RCC 7860 (cell line): ENCODE results near the gene METTL9.
"Not testable (repeated sequence)": the region's sequence is repeated elsewhere in the genome, so short reads cannot be mapped to it uniquely, and the experiment has no call there.

Experiments used
- DNase-seq: peaks from one replicate; pipeline ENCODE4 v3.0.0-alpha.2; 2015; ENCODE audit warnings: low spot score
- FAIRE-seq: peaks from 2 replicates; lab custom pipeline; 2012; peaks lifted over from hg19 to GRCh38; lab: Jason Lieb, UNC

METTL9 gene

GRCh38 chr16:21599122-21600030 is at the start of gene METTL9:
TSS of gene METTL9 (plus strand) at chr16:21599577. CDS start at chr16:21599734, 157 bp downstream.
- DNase-seq (peak; percentile 80), FAIRE-seq (peak; percentile 48)

GRCh38 chr16:21549975-21550374 is 49.4 kb upstream of the METTL9 start:
- FAIRE-seq, DNase-seq: not testable (repeated sequence)

GRCh38 chr16:21550435-21550834 is 48.9 kb upstream of the METTL9 start:
- not testable (repeated sequence) for FAIRE-seq

GRCh38 chr16:21551076-21551475 is 48.3 kb upstream of the METTL9 start:
- DNase-seq, FAIRE-seq: not testable (repeated sequence)

More at GRCh38 chr16:21550435-21550834, 48.9 kb upstream of the METTL9 start:
- DNase-seq = not testable (repeated sequence)

GRCh38 chr16:21551600-21551999 is 47.8 kb upstream of the METTL9 start:
- DNase-seq, FAIRE-seq: not testable (repeated sequence)

GRCh38 chr16:21553481-21554296 is 45.7 kb upstream of the METTL9 start:
- DNase-seq, FAIRE-seq: not testable (repeated sequence)

- DNase-seq (peak; percentile 57), FAIRE-seq (no peak)
Measured at GRCh38 chr16:21554795-21555585, 44.4 kb upstream of the METTL9 start.

- not testable (repeated sequence) for FAIRE-seq, DNase-seq
Measured at GRCh38 chr16:21555621-21556020, 43.8 kb upstream of the METTL9 start.

GRCh38 chr16:21556026-21556595 is 43.3 kb upstream of the METTL9 start:
- DNase-seq, FAIRE-seq: not testable (repeated sequence)

GRCh38 chr16:21556651-21557241 is 42.6 kb upstream of the METTL9 start:
- DNase-seq, FAIRE-seq: not testable (repeated sequence)

GRCh38 chr16:21560462-21560861 is 38.9 kb upstream of the METTL9 start:
- FAIRE-seq (no peak), DNase-seq (no peak)

GRCh38 chr16:21563676-21564075 is 35.7 kb upstream of the METTL9 start:
- DNase-seq (no peak), FAIRE-seq (no peak)

GRCh38 chr16:21564367-21564766 is 35.0 kb upstream of the METTL9 start:
- FAIRE-seq, DNase-seq: not testable (repeated sequence)

GRCh38 chr16:21565507-21565860 is 33.9 kb upstream of the METTL9 start:
- no peak for DNase-seq
- no peak for FAIRE-seq

- DNase-seq (no peak), FAIRE-seq (no peak)
Measured at GRCh38 chr16:21565861-21566669, 33.3 kb upstream of the METTL9 start.

- FAIRE-seq = no peak
- DNase-seq = no peak
Measured at GRCh38 chr16:21566891-21567414, 32.4 kb upstream of the METTL9 start.

GRCh38 chr16:21567496-21567895 is 31.9 kb upstream of the METTL9 start:
- not testable (repeated sequence) for DNase-seq, FAIRE-seq

GRCh38 chr16:21568502-21569189 is 30.7 kb upstream of the METTL9 start:
- FAIRE-seq (no peak), DNase-seq (no peak)
